ENCODE data around the gene BANK1. TPM values are rescaled to one million over a fixed set of nuclear protein-coding genes. Genes with fewer than 3 reads are reported as not detected.

Gene BANK1
- total and polyA plus RNA-seq, 2 of the 4 experiments (the other 2 are of a cell fraction) = under 0.01 to 0.51 TPM

DNA sequence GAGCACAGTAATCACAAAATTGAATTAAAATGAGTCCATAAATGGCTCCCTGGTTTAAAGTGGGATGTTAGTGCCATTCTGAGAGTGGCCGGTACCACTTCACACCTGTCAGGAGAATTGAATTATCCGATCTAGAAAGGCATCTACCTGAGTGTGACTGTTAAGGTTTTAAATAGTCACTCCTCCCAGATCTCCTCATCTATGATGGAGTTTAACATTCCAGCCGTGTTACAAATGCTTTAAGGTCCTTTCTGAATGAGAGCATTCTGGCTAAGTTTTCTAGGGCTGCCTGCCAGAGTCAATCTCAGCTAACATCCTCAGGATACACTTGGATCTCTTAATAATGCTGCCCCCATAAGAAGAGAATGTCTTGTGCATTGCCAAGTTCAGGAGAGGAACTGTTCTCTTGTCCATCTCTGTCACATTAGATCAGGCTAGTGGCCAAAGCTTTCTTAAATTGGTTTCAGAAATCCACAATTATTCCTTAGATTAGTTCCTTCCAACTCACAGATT, 323.6 kb downstream of the BANK1 start:
- Histone ChIP-seq H2AK5ac (ENCODE audit: low read depth, low read length) (no peak overlapping the region), H2BK120ac (ENCODE audit: low read depth, low read length) (no peak overlapping the region), H2BK20ac (ENCODE audit: low read depth, low read length) (no peak overlapping the region), H2AFZ (replicated peaks; ENCODE audit: low read length, poor library complexity) (no peak overlapping the region), H2BK5ac (ENCODE audit: low read depth, low read length, poor library complexity, severe bottlenecking) (no peak overlapping the region), H4K5ac (ENCODE audit: low read depth, low read length) (no peak overlapping the region), H3K9ac (ENCODE audit: low read depth, low read length) (no peak overlapping the region), H3K27me3 (ENCODE audit: control insufficient read depth, insufficient read depth, low read length) (no peaks in the 10 kb centered on the region), H3K36me3 (ENCODE audit: control insufficient read depth, insufficient read depth, low read length) (no peaks in the 10 kb centered on the region), H3K9me1 (ENCODE audit: insufficient read depth, low read length) (no peaks in the 10 kb centered on the region), H4K91ac (ENCODE audit: insufficient read depth, low read depth, low read length) (no peak overlapping the region), H3K79me1 (ENCODE audit: low read depth in 1 of 2, low read length in 2 of 2) (no peaks in the 10 kb centered on the region), H2BK15ac (ENCODE audit: low read depth, low read length) (no peak overlapping the region), H3K18ac (ENCODE audit: low read depth, low read length) (no peak overlapping the region), H3K23ac (ENCODE audit: low read depth, low read length) (no peak overlapping the region), H2AK9ac (replicated peaks; ENCODE audit: low read depth, low read length, poor library complexity) (no peak overlapping the region), H3K4ac (ENCODE audit: low read depth, low read length) (no peak overlapping the region), H3K4me2 (ENCODE audit: low read depth, low read length) (no peak overlapping the region), H4K20me1 (ENCODE audit: insufficient read depth, low read length) (no peaks in the 10 kb centered on the region), H3K9me3 (ENCODE audit: control insufficient read depth, insufficient read depth, low read length) (no peaks in the 10 kb centered on the region), H3K56ac (ENCODE audit: extremely low read depth, insufficient read depth, low read length) (no peak overlapping the region), H3K27ac (ENCODE audit: insufficient read depth, low read length) (no peak overlapping the region), H3K14ac (replicated peaks; ENCODE audit: low read depth, low read length) (no peak overlapping the region), H3K4me3 (ENCODE audit: insufficient read depth, low read depth, low read length) (no peak overlapping the region), H3K4me1 (ENCODE audit: control insufficient read depth, insufficient read depth, low read length) (no peaks in the 10 kb centered on the region), H4K8ac (ENCODE audit: low read depth in 2 of 2, low read length in 2 of 2) (no peak overlapping the region)
- no TSS peak for BruUV-seq (replicated peaks)
- no CpG with 5 or more reads among the region's 3 CpGs for WGBS, 2 experiments (ENCODE audit: extremely low coverage in 2 of 2, insufficient read length in 1 of 2)
- dilution Hi-C loops (cut with HindIII; ENCODE audit: low sequenced_read_pairs, unreplicated experiment) = no loop called here
- TF ChIP-seq SMC3 (IDR thresholded peaks at IDR 0.05; ENCODE audit: low read depth, low read length) (no peak), CHD1 (IDR thresholded peaks at IDR 0.05; ENCODE audit: low read depth, low read length) (no peak), MXI1 (IDR thresholded peaks at IDR 0.05; ENCODE audit: borderline replicate concordance, low read depth, low read length) (no peak), RCOR1 (IDR thresholded peaks at IDR 0.05; ENCODE audit: insufficient replicate concordance, low read length) (no peak), RFX5 (IDR thresholded peaks at IDR 0.05; ENCODE audit: low read depth, low read length) (no peak), MAZ (IDR thresholded peaks at IDR 0.05; ENCODE audit: borderline replicate concordance, low read depth, low read length) (no peak), MAFK (IDR thresholded peaks at IDR 0.05; ENCODE audit: low read depth, low read length) (no peak), POLR2A (IDR thresholded peaks at IDR 0.05; ENCODE audit: low read depth, low read length) (no peak), FOS (IDR thresholded peaks at IDR 0.05; ENCODE audit: low read depth, low read length) (no peak), NFE2L2 (IDR thresholded peaks at IDR 0.05; ENCODE audit: low read depth, low read length) (no peak), RAD21 (IDR thresholded peaks at IDR 0.05; ENCODE audit: low read length) (no peak), BHLHE40 (IDR thresholded peaks at IDR 0.05; ENCODE audit: low read depth, low read length) (no peak), CEBPB (IDR thresholded peaks at IDR 0.05; ENCODE audit: low read depth, low read length) (no peak)
- TF ChIP-seq, protein P1, sequence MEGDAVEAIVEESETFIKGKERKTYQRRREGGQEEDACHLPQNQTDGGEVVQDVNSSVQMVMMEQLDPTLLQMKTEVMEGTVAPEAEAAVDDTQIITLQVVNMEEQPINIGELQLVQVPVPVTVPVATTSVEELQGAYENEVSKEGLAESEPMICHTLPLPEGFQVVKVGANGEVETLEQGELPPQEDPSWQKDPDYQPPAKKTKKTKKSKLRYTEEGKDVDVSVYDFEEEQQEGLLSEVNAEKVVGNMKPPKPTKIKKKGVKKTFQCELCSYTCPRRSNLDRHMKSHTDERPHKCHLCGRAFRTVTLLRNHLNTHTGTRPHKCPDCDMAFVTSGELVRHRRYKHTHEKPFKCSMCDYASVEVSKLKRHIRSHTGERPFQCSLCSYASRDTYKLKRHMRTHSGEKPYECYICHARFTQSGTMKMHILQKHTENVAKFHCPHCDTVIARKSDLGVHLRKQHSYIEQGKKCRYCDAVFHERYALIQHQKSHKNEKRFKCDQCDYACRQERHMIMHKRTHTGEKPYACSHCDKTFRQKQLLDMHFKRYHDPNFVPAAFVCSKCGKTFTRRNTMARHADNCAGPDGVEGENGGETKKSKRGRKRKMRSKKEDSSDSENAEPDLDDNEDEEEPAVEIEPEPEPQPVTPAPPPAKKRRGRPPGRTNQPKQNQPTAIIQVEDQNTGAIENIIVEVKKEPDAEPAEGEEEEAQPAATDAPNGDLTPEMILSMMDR (conservative IDR thresholded peaks at IDR 0.05; ENCODE audit: low read depth, low read length) = no peak
- TF ChIP-seq, protein P2, sequence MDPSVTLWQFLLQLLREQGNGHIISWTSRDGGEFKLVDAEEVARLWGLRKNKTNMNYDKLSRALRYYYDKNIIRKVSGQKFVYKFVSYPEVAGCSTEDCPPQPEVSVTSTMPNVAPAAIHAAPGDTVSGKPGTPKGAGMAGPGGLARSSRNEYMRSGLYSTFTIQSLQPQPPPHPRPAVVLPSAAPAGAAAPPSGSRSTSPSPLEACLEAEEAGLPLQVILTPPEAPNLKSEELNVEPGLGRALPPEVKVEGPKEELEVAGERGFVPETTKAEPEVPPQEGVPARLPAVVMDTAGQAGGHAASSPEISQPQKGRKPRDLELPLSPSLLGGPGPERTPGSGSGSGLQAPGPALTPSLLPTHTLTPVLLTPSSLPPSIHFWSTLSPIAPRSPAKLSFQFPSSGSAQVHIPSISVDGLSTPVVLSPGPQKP (IDR thresholded peaks at IDR 0.05; ENCODE audit: borderline replicate concordance, low read depth, low read length) = no peak
- TF ChIP-seq, protein P3, sequence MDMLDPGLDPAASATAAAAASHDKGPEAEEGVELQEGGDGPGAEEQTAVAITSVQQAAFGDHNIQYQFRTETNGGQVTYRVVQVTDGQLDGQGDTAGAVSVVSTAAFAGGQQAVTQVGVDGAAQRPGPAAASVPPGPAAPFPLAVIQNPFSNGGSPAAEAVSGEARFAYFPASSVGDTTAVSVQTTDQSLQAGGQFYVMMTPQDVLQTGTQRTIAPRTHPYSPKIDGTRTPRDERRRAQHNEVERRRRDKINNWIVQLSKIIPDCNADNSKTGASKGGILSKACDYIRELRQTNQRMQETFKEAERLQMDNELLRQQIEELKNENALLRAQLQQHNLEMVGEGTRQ (IDR thresholded peaks at IDR 0.05; ENCODE audit: low read depth, low read length) = no peak
- in situ Hi-C loops (cut with MboI; ENCODE audit: low sequenced_read_pairs) = no loop called here
- intact Hi-C loops (cut with micrococcal nuclease) = no loop called here
- ChIA-PET POLR2A (ENCODE audit: unreplicated experiment) (no interaction called here), CTCF (no interaction called here)
- ATAC-seq (ENCODE audit: low read depth) (no peak), DNase-seq (no peak)
